ENCODE results near the gene KRTAP10-2. TPM values are rescaled to one million over a fixed set of nuclear protein-coding genes. Genes with fewer than 3 reads are reported as not detected.

Gene KRTAP10-2
- total and polyA plus RNA-seq, 9 of the 15 experiments (the other 6 are each of a cell fraction or from before 2014, with no cell fraction given) = not detected

- TF ChIP-seq MBD1 (CRISPR knock-in tag; IDR thresholded peaks at IDR 0.05) = no peak
- no peak for TF ChIP-seq ERF (CRISPR knock-in tag; IDR thresholded peaks at IDR 0.05)
- no peak for TF ChIP-seq FOXO4 (CRISPR knock-in tag; IDR thresholded peaks at IDR 0.05)
- TF ChIP-seq TAF1 (IDR thresholded peaks at IDR 0.05; ENCODE audit: control insufficient read depth, extremely low read depth, insufficient read depth, low read length, severe bottlenecking) = no peak
- no peak for TF ChIP-seq SREBF2 (CRISPR knock-in tag; IDR thresholded peaks at IDR 0.05)
- no peak for TF ChIP-seq U2AF1 (optimal IDR thresholded peaks at IDR 0.05; ENCODE audit: low read depth, low read length)
- no peak for TF ChIP-seq ZFP30 (CRISPR knock-in tag; IDR thresholded peaks at IDR 0.05; ENCODE audit: borderline replicate concordance)
- TF ChIP-seq ZBTB26 (CRISPR knock-in tag; IDR thresholded peaks at IDR 0.05) = no peak
- TF ChIP-seq SIN3B (IDR thresholded peaks at IDR 0.05; ENCODE audit: low read depth) = no peak
- TF ChIP-seq ZNF609 (CRISPR knock-in tag; IDR thresholded peaks at IDR 0.05; ENCODE audit: borderline replicate concordance) = no peak
- peak; percentile 32; the same call in 1 of the 2 replicates for TF ChIP-seq ZBTB33 (CRISPR knock-in tag; IDR thresholded peaks at IDR 0.05)
These were observed 42.5 kb upstream of the KRTAP10-2 start (continued) for GRCh38 chr21:44593598-44594405.

All from K562 (cell line).